Transverse colon (tissue), 4 donors: Measurements from ENCODE around the gene TIPARP.

Experiments used
- EP300 ChIP-seq: sonication (generic); formaldehyde crosslinking; IDR thresholded peaks from one replicate; pipeline ENCODE4 v1.6.1; 2017; ENCODE audit warnings: antibody characterized with exemption, low read depth
- POLR2AphosphoS5 ChIP-seq, 3 donors: sonication (generic); formaldehyde crosslinking; IDR thresholded peaks; one replicate each; pipeline ENCODE4 v1.6.1; 2016; ENCODE audit warnings: antibody characterized with exemption in 3 of 3
- TF ChIP-seq, protein P1 (sequence below), 5 experiments: fragments of 200-600 bp in 3 of 5; fragments of 450-650 bp in 2 of 5; sonication (generic) in 3 of 5; IDR thresholded peaks; 1 replicate in 2 of 5; 2 replicates in 3 of 5; pipeline ENCODE4 v1.5.1; 2016 to 2017; ENCODE audit warnings: antibody characterized with exemption in 5 of 5, inconsistent platforms in 3 of 5, mild to moderate bottlenecking in 2 of 5, moderate library complexity in 1 of 5

DNA sequence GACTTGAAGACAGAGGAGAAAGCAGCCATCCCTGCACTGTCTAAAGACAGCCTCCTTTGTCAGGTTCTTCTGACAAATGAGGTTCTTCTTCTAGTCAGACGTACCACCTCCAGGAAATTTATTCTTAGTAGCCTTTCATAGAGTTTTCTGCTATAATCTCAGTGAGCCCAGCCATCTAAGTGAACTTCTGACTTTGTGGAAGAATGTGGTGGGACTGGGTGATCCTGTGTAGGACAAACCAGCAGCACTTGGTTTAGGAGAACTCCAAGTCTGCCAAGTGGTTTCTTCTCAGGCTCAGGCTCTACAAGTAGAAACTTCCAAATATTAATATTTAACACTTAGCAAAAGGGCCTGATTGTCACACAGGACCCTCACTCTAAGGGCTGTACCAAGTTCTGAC is 52.1 kb downstream of the TIPARP start:
- TF ChIP-seq POLR2AphosphoS5 (IDR thresholded peaks at IDR 0.05) (no peak), EP300 (no peak)
- TF ChIP-seq, protein P1, sequence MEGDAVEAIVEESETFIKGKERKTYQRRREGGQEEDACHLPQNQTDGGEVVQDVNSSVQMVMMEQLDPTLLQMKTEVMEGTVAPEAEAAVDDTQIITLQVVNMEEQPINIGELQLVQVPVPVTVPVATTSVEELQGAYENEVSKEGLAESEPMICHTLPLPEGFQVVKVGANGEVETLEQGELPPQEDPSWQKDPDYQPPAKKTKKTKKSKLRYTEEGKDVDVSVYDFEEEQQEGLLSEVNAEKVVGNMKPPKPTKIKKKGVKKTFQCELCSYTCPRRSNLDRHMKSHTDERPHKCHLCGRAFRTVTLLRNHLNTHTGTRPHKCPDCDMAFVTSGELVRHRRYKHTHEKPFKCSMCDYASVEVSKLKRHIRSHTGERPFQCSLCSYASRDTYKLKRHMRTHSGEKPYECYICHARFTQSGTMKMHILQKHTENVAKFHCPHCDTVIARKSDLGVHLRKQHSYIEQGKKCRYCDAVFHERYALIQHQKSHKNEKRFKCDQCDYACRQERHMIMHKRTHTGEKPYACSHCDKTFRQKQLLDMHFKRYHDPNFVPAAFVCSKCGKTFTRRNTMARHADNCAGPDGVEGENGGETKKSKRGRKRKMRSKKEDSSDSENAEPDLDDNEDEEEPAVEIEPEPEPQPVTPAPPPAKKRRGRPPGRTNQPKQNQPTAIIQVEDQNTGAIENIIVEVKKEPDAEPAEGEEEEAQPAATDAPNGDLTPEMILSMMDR (IDR thresholded peaks at IDR 0.05) = no peak
